ENCODE results near the gene BAIAP2. TPM values are rescaled to one million over a fixed set of nuclear protein-coding genes. Genes with fewer than 3 reads are reported as not detected.

Gene BAIAP2
- total and polyA plus RNA-seq, 2 of the 13 experiments (the other 11 are each of a cell fraction or from before 2014, with no cell fraction given), result 22.5 to 24.0 TPM

DNA sequence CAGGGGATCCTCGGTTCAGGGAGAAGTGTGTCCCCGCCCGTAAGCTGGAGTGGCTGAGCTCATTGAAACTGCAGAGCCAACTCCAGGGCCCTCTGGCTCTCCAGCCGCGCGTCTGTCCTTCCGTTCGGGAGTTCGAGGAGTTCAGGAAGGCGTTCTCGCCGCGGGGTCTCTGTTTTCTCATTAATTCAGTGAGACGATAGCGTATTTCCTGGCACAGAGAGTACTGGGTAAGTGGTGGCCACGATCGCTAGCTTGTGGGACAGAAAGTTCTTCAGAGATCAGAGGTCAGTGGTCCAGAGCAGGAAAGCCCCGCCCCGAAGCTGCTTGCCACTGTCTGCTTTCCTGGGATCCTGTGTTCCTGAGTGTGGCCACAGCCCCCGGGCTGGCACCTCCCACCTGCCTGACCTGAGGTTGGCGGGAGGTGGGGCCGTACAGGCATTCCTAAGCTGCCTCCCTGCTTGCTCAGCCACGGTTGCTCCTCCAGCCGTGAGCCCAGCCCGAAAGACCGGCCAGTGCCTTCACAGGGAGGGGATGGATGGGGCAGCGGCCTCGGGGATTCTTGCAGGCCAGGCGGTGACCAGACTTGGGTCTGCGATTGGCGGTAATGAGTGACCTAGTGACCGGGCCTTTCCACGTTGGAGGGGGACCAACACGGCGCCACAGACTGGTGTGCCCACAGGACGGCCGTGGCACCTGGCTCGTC, 8.9 kb downstream of the BAIAP2 start (continued):
- no peak for TF ChIP-seq PBX3 (CRISPR knock-in tag; IDR thresholded peaks at IDR 0.05; ENCODE audit: borderline replicate concordance)
- TF ChIP-seq RBM39 (IDR thresholded peaks at IDR 0.05; ENCODE audit: low read depth, low read length, poor library complexity, severe bottlenecking), result no peak
- no peak for TF ChIP-seq EZH2 (conservative IDR thresholded peaks at IDR 0.05; ENCODE audit: low read depth, low read length)
- TF ChIP-seq, protein P1, sequence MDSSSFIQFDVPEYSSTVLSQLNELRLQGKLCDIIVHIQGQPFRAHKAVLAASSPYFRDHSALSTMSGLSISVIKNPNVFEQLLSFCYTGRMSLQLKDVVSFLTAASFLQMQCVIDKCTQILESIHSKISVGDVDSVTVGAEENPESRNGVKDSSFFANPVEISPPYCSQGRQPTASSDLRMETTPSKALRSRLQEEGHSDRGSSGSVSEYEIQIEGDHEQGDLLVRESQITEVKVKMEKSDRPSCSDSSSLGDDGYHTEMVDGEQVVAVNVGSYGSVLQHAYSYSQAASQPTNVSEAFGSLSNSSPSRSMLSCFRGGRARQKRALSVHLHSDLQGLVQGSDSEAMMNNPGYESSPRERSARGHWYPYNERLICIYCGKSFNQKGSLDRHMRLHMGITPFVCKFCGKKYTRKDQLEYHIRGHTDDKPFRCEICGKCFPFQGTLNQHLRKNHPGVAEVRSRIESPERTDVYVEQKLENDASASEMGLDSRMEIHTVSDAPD (CRISPR knock-in tag; IDR thresholded peaks at IDR 0.05), result no peak
- TF ChIP-seq SOX6 (IDR thresholded peaks at IDR 0.05), result no peak
- peak; percentile 64 for TF ChIP-seq SOX6 (CRISPR knock-in tag; IDR thresholded peaks at IDR 0.05)
- no peak for TF ChIP-seq AHR (CRISPR knock-in tag; IDR thresholded peaks at IDR 0.05)
- no peak; the same call in 1 of the 2 replicates for TF ChIP-seq KLF12 (CRISPR knock-in tag; IDR thresholded peaks at IDR 0.05; ENCODE audit: borderline replicate concordance)
- no peak for TF ChIP-seq SRY (CRISPR knock-in tag; IDR thresholded peaks at IDR 0.05)
- TF ChIP-seq ERF (CRISPR knock-in tag; IDR thresholded peaks at IDR 0.05), result no peak
- TF ChIP-seq SMARCC2 (IDR thresholded peaks at IDR 0.05), result no peak
- no peak for TF ChIP-seq ZNF225 (CRISPR knock-in tag; IDR thresholded peaks at IDR 0.05)
- TF ChIP-seq CENPX (CRISPR knock-in tag; IDR thresholded peaks at IDR 0.05), result no peak
- no peak for TF ChIP-seq NONO (IDR thresholded peaks at IDR 0.05)
- peak; percentile 50 for TF ChIP-seq NONO (CRISPR knock-in tag; conservative IDR thresholded peaks at IDR 0.05)
- no peak for TF ChIP-seq NFE2L2 (IDR thresholded peaks at IDR 0.05; ENCODE audit: low read length)
- TF ChIP-seq DZIP1 (CRISPR knock-in tag; IDR thresholded peaks at IDR 0.05), result no peak; the same call in 1 of the 2 replicates
- TF ChIP-seq MLLT10 (CRISPR knock-in tag; IDR thresholded peaks at IDR 0.05), result no peak
- TF ChIP-seq YEATS2 (CRISPR knock-in tag; IDR thresholded peaks at IDR 0.05; ENCODE audit: borderline replicate concordance), result peak; percentile 59; the same call in 1 of the 2 replicates
- TF ChIP-seq ZNF367 (CRISPR knock-in tag; IDR thresholded peaks at IDR 0.05; ENCODE audit: borderline replicate concordance), result no peak
- TF ChIP-seq ZNF20 (CRISPR knock-in tag; IDR thresholded peaks at IDR 0.05), result no peak
- TF ChIP-seq ZNF124 (CRISPR knock-in tag; IDR thresholded peaks at IDR 0.05), result no peak
- no peak for TF ChIP-seq CSRNP2 (CRISPR knock-in tag; conservative IDR thresholded peaks at IDR 0.05; ENCODE audit: low read depth)
- no peak for TF ChIP-seq ZNF101 (CRISPR knock-in tag; IDR thresholded peaks at IDR 0.05; ENCODE audit: borderline replicate concordance, low read depth)
- TF ChIP-seq KDM1A (CRISPR knock-in tag; IDR thresholded peaks at IDR 0.05), result 0 out of 2 replicates have a peak, but pooled peaks have one; percentile 37
